GM19035 (cell line): ENCODE measurements around the gene CYTH4.

Experiments used
- ATAC-seq: cut with Tn5 transposase; IDR thresholded peaks from one replicate; pipeline ENCODE4 v1.9.1; 2021; ENCODE audit not compliant: unreplicated experiment

The CYTH4 gene

GRCh38 chr22:37288521-37288920 is 6.2 kb downstream of the CYTH4 start:
- no peak for ATAC-seq

- no peak for ATAC-seq
Measured at GRCh38 chr22:37289156-37289735, 6.9 kb downstream of the CYTH4 start.

- ATAC-seq: no peak
Measured at GRCh38 chr22:37290737-37291136, 8.4 kb downstream of the CYTH4 start.

- ATAC-seq: no peak
Measured at GRCh38 chr22:37291559-37292298, 9.4 kb downstream of the CYTH4 start.

GRCh38 chr22:37292641-37293040 is 10.3 kb downstream of the CYTH4 start:
- ATAC-seq: no peak

- no peak for ATAC-seq
Measured at GRCh38 chr22:37293172-37293571, 10.9 kb downstream of the CYTH4 start.

GRCh38 chr22:37294747-37295146 is 12.4 kb downstream of the CYTH4 start:
- ATAC-seq: no peak

- ATAC-seq: no peak
Measured at GRCh38 chr22:37295213-37295886, 13.0 kb downstream of the CYTH4 start.

- no peak for ATAC-seq
Measured at GRCh38 chr22:37295946-37296345, 13.6 kb downstream of the CYTH4 start.

GRCh38 chr22:37298748-37299495 is 16.6 kb downstream of the CYTH4 start:
- ATAC-seq: no peak

- no peak for ATAC-seq
Measured at GRCh38 chr22:37299969-37300509, 17.7 kb downstream of the CYTH4 start.

- no peak for ATAC-seq
Measured at GRCh38 chr22:37300551-37301017, 18.3 kb downstream of the CYTH4 start.

GRCh38 chr22:37301144-37301830 is 19.0 kb downstream of the CYTH4 start:
- no peak for ATAC-seq

- ATAC-seq: no peak
Measured at GRCh38 chr22:37302674-37303555, 20.6 kb downstream of the CYTH4 start.

GRCh38 chr22:37303821-37304274 is 21.5 kb downstream of the CYTH4 start:
- ATAC-seq: no peak

GRCh38 chr22:37304595-37305343 is 22.5 kb downstream of the CYTH4 start:
- no peak for ATAC-seq

- no peak for ATAC-seq
Measured at GRCh38 chr22:37305887-37306286, 23.6 kb downstream of the CYTH4 start.

- no peak for ATAC-seq
Measured at GRCh38 chr22:37306494-37306829, 24.2 kb downstream of the CYTH4 start.
